Measurements from ENCODE around the gene LMF1. TPM values are rescaled to one million over a fixed set of nuclear protein-coding genes. Genes with fewer than 3 reads are reported as not detected.
"Not testable (repeated sequence)": the region's sequence is repeated elsewhere in the genome, so short reads cannot be mapped to it uniquely, and the experiment has no call there.

LMF1 gene
- total and polyA plus RNA-seq, 2 donors from 2014 or later, result 15.4 to 28.6 TPM

DNA sequence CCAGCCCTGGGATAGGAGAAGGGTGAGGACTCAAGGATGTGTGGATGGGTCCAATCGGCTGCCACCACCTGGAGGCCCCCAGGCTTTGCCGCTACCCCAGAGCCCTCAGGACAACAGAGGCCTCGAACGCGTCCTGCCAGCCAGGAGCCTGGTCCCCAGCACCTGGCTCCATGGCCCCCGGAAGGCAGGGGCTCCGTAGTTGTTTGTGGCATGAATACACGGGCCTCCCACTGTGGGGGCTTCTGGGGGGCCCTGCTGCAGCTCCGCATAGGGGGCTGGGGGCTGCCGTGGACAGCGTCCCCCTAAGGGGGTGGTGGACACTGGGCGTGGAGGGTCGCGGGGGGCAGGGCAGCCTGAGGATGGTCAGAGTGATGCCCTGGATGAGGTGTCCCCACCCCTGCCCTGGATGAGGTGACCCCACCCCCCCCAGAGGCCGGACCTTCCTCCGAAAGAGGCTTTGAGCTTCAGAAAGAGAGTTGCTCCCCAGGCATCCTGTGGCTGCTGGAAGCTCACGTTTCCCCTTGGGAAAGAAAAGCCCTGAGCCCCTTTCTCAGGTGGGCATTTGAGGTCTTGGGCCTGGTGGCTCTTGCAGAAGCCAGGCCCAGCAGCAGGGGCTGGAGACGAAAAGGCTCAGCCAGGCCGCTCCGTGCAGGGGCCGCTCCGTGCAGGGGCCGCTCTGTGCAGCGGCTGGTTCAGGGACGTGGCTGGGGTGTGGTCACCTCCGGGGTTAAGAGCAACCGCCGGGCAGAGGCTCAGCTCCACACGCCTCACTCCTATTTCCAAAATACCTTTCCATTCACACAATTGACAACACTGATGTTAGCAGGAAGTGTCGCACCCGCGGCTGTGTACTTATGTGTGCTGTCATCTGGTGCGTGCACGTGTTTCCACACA, 130.0 kb downstream of the LMF1 start:
- no peak for FAIRE-seq
- Histone ChIP-seq H3K27me3 (ENCODE audit: control insufficient read depth, insufficient read depth, low read length) (no peaks in the 10 kb centered on the region), H3K4me1 (ENCODE audit: control insufficient read depth in 2 of 3, insufficient read depth in 2 of 3, low read depth in 1 of 3, low read length in 3 of 3) (no peaks in the 10 kb centered on the region), H3K9ac (ENCODE audit: low read length in 3 of 3) (no peak overlapping the region), H3K27ac (ENCODE audit: low read depth in 2 of 2, low read length in 2 of 2) (no peak overlapping the region), H3K36me3 (ENCODE audit: control insufficient read depth in 2 of 3, insufficient read depth in 3 of 3, low read length in 3 of 3) (no peaks in the 10 kb centered on the region), H3K9me3 (ENCODE audit: control insufficient read depth in 2 of 3, insufficient read depth in 1 of 3, low read length in 3 of 3) (peaks cover 0 to 6% (median 3%) of the 10 kb centered on the region in 3 donors), H3K4me3 (ENCODE audit: low read length in 3 of 3) (no peak overlapping the region)
- TF ChIP-seq, protein P1, sequence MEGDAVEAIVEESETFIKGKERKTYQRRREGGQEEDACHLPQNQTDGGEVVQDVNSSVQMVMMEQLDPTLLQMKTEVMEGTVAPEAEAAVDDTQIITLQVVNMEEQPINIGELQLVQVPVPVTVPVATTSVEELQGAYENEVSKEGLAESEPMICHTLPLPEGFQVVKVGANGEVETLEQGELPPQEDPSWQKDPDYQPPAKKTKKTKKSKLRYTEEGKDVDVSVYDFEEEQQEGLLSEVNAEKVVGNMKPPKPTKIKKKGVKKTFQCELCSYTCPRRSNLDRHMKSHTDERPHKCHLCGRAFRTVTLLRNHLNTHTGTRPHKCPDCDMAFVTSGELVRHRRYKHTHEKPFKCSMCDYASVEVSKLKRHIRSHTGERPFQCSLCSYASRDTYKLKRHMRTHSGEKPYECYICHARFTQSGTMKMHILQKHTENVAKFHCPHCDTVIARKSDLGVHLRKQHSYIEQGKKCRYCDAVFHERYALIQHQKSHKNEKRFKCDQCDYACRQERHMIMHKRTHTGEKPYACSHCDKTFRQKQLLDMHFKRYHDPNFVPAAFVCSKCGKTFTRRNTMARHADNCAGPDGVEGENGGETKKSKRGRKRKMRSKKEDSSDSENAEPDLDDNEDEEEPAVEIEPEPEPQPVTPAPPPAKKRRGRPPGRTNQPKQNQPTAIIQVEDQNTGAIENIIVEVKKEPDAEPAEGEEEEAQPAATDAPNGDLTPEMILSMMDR (IDR thresholded peaks at IDR 0.05; ENCODE audit: borderline replicate concordance, extremely low read depth, insufficient read depth), result no peak
- intact Hi-C loops (cut with DNase I), result no loop called here
- DNase-seq, result peak in 2 of 5 donors; percentile 36 to 55

DNA sequence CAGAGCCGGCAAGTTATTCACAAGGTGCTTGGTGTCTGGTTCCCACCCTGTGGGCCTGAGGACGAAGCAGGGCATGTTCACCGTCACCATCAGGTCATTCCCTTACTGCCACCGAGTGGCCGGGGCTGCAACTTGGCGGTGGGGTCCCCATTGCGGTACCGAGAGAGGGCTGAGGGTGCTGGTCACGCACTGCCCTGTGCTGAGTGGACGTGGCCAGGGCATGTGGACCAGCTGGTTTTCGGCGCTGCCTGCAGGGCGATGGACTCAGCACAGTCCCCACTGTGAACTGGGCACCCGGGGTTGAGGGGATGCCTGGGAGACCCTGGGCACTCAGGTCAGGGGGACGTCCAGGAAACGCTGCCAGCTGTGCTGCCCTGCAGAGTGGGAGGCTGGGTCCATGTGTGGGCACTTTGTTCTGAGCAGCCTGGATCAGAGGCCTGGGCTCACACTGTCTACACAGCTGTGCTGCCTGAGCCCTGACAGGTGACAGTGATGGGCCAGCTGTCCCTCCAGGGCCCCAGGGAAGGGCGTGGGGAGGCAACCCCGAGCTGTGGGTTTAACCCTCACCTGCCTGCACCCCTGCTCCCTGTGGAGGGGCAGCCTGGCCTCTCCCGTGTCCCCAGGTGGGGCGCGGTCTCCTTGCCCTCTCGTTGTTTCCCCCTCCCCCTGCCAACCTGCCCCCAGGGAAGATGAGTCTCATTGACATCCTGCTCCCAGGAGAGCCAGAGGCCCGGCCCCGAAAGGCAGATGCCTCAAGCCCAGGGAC, 131.0 kb downstream of the LMF1 start:
- Histone ChIP-seq H3K27me3 (ENCODE audit: control insufficient read depth, insufficient read depth, low read length) (no peaks in the 10 kb centered on the region), H3K9me3 (ENCODE audit: control insufficient read depth in 2 of 3, insufficient read depth in 1 of 3, low read length in 3 of 3) (peaks cover 0 to 9% (median 3%) of the 10 kb centered on the region in 3 donors), H3K27ac (ENCODE audit: low read depth in 2 of 2, low read length in 2 of 2) (no peak overlapping the region), H3K9ac (ENCODE audit: low read length in 3 of 3) (no peak overlapping the region), H3K4me3 (ENCODE audit: low read length in 3 of 3) (no peak overlapping the region), H3K36me3 (ENCODE audit: control insufficient read depth in 2 of 3, insufficient read depth in 3 of 3, low read length in 3 of 3) (no peaks in the 10 kb centered on the region), H3K4me1 (ENCODE audit: control insufficient read depth in 2 of 3, insufficient read depth in 2 of 3, low read depth in 1 of 3, low read length in 3 of 3) (no peaks in the 10 kb centered on the region)
- intact Hi-C loops (cut with DNase I), result no loop called here
- TF ChIP-seq, protein P1 (IDR thresholded peaks at IDR 0.05; ENCODE audit: borderline replicate concordance, extremely low read depth, insufficient read depth), result no peak
- no peak for FAIRE-seq
- peak in 1 of 5 donors; percentile 70 for DNase-seq

DNA sequence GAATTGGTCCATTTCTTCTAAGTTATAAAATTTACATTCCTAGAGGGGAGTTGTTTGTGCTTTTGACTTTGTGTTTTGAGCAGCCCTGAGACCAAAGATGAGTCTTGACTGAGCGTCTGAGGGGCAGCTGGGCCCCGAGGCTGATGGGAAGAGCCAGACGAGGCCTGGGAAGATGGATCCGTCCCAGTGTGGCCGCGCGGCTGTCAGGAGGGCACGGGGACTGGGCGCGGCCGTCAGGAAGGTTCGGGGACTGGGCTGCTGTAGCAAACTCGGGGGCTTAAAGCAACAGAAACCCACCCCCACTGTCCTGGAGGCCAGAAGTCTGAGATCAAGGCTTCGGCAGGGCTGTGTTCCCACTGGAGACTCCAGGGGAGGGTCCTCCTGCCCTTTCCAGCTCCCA, 132.0 kb downstream of the LMF1 start:
- FAIRE-seq (no peak), DNase-seq (no peak)
- Histone ChIP-seq H3K27me3 (ENCODE audit: control insufficient read depth, insufficient read depth, low read length) (no peaks in the 10 kb centered on the region), H3K9ac (ENCODE audit: low read length in 3 of 3) (no peak overlapping the region), H3K9me3 (ENCODE audit: control insufficient read depth in 2 of 3, insufficient read depth in 1 of 3, low read length in 3 of 3) (peaks cover 0 to 9% (median 3%) of the 10 kb centered on the region in 3 donors), H3K4me3 (ENCODE audit: low read length in 3 of 3) (no peak overlapping the region), H3K4me1 (ENCODE audit: control insufficient read depth in 2 of 3, insufficient read depth in 2 of 3, low read depth in 1 of 3, low read length in 3 of 3) (no peaks in the 10 kb centered on the region), H3K27ac (ENCODE audit: low read depth in 2 of 2, low read length in 2 of 2) (no peak overlapping the region), H3K36me3 (ENCODE audit: control insufficient read depth in 2 of 3, insufficient read depth in 3 of 3, low read length in 3 of 3) (no peaks in the 10 kb centered on the region)
- intact Hi-C loops (cut with DNase I), result no loop called here
- TF ChIP-seq, protein P1 (IDR thresholded peaks at IDR 0.05; ENCODE audit: borderline replicate concordance, extremely low read depth, insufficient read depth), result no peak

DNA sequence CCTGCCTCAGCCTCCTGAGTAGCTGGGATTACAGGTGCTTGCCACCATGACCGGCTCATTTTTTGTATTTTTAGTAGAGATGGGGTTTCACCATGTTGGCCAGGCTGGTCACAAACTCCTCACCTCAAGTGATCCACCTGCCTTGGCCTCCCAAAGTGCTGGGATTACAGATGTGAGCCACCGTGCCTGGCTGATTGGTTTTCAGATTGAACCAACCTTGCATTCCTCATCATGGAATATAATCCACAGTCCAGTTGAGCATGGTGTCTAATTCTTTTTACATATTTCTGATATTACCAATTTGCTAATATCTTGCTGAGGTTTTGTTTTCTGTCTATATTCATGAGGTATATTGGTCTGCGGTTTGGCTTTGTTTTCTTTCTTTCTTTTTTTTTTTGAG, 134.0 kb downstream of the LMF1 start:
- FAIRE-seq; H3K27ac ChIP-seq (ENCODE audit: low read depth in 2 of 2, low read length in 2 of 2); H3K9ac ChIP-seq (ENCODE audit: low read length in 3 of 3); H3K4me1 ChIP-seq (ENCODE audit: control insufficient read depth in 2 of 3, insufficient read depth in 2 of 3, low read depth in 1 of 3, low read length in 3 of 3); DNase-seq; H3K36me3 ChIP-seq (ENCODE audit: control insufficient read depth in 2 of 3, insufficient read depth in 3 of 3, low read length in 3 of 3); H3K4me3 ChIP-seq (ENCODE audit: low read length in 3 of 3); intact Hi-C loops (cut with DNase I); H3K27me3 ChIP-seq (ENCODE audit: control insufficient read depth, insufficient read depth, low read length): not testable (repeated sequence)
- peaks cover 0 to 11% (median 3%) of the 10 kb centered on the region in 3 donors for H3K9me3 ChIP-seq (ENCODE audit: control insufficient read depth in 2 of 3, insufficient read depth in 1 of 3, low read length in 3 of 3)

Data from kidney (tissue), 14 donors.